ENCODE data around the gene OR4D2. TPM values are rescaled to one million over a fixed set of nuclear protein-coding genes. Genes with fewer than 3 reads are reported as not detected.

The OR4D2 gene
- total RNA-seq = not detected

DNA sequence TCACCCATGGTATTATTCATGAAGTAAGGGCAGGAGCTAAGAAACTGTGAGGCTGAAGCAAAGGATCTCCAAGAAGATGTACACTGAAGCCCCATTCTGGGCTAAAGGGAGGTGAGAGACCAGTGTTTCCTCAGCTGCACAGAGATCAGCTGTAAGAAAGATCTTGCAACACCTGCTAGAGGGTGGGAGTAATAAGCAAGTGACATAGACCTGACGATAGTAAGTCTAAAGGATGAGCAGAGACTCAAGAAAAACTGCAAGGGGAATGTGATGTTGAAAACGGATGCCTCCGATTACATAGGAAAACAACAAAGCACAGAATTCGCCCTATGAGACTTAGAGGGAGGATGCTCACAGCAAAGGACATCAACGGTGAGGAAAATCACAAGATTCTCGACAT, at the start of gene OR4D2:
Gene OR4D2 (plus strand): TSS at position 301 of the 400 bp plus-strand sequence. CDS start 2,674 bp downstream, outside the sequence.
- TF ChIP-seq, protein P1, sequence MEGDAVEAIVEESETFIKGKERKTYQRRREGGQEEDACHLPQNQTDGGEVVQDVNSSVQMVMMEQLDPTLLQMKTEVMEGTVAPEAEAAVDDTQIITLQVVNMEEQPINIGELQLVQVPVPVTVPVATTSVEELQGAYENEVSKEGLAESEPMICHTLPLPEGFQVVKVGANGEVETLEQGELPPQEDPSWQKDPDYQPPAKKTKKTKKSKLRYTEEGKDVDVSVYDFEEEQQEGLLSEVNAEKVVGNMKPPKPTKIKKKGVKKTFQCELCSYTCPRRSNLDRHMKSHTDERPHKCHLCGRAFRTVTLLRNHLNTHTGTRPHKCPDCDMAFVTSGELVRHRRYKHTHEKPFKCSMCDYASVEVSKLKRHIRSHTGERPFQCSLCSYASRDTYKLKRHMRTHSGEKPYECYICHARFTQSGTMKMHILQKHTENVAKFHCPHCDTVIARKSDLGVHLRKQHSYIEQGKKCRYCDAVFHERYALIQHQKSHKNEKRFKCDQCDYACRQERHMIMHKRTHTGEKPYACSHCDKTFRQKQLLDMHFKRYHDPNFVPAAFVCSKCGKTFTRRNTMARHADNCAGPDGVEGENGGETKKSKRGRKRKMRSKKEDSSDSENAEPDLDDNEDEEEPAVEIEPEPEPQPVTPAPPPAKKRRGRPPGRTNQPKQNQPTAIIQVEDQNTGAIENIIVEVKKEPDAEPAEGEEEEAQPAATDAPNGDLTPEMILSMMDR (IDR thresholded peaks at IDR 0.05) = no peak
- Histone ChIP-seq H3K9me3 (no peaks in the 10 kb centered on the region), H3K27me3 (replicated peaks; ENCODE audit: insufficient read depth) (peaks cover 3% of the 10 kb centered on the region), H3K4me1 (ENCODE audit: control insufficient read depth in 1 of 2, low read depth in 2 of 2) (no peaks in the 10 kb centered on the region), H3K27ac (no peak within 1 kb of the TSS), H3K36me3 (no peaks in the 10 kb centered on the region), H3K4me3 (no peak within 1 kb of the TSS)
- no peak for DNase-seq (ENCODE audit: low spot score)
- ATAC-seq (ENCODE audit: insufficient number of reproducible peaks, low FRiP score, low read depth) = no peak

DNA sequence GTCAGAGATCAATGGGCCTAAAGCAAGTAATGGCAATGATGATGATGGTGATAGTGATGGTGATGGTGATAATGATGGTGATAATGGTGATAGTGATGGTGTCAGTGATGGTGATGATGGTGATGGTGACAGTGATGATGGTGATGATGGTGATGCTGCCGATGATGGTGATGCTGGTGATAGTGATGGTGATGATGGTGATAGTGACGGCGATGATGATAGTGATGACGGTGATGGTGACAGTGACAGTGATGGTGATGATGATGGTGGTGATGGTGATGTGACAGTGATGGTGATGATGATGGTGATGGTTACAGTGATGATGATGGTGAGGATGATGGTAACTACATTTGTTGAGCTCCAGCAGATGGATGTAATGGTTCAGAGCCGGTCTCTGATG, 49.4 kb upstream of the OR4D2 start:
- ATAC-seq (ENCODE audit: insufficient number of reproducible peaks, low FRiP score, low read depth) = no peak
- H3K9me3 ChIP-seq = no peaks in the 10 kb centered on the region

DNA sequence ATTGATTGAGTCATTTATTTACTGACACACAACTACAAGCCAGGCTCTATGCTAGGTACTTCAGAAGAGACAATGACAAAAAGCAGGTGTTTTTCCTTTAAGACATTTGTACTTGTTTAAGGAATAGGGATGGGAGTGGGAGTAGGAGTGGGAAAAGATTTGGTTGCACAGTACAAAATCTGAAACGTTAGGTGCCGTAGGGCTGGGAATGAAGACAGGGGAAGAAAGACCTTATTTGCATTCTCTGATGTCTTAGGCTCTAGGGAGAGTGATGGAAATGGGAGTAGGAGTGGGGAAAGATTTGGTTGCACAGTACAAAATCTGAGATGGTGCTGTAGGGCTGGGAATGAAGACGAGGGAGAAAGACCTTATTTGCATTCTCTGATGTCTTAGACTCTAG, 47.3 kb upstream of the OR4D2 start:
- Histone ChIP-seq H3K4me3 (no peak overlapping the region), H3K27me3 (replicated peaks; ENCODE audit: insufficient read depth) (no peaks in the 10 kb centered on the region), H3K27ac (no peak overlapping the region), H3K4me1 (ENCODE audit: control insufficient read depth in 1 of 2, low read depth in 2 of 2) (no peaks in the 10 kb centered on the region), H3K36me3 (no peaks in the 10 kb centered on the region), H3K9me3 (no peaks in the 10 kb centered on the region)
- ATAC-seq (ENCODE audit: insufficient number of reproducible peaks, low FRiP score, low read depth) (no peak), DNase-seq (ENCODE audit: low spot score) (no peak)
- TF ChIP-seq, protein P1 (IDR thresholded peaks at IDR 0.05) = no peak

More for the DNA sequence above, 49.4 kb upstream of the OR4D2 start:
- TF ChIP-seq, protein P1 (IDR thresholded peaks at IDR 0.05) = no peak
- H3K4me3 ChIP-seq = no peak overlapping the region
- H3K4me1 ChIP-seq (ENCODE audit: control insufficient read depth in 1 of 2, low read depth in 2 of 2) = no peaks in the 10 kb centered on the region
- no peaks in the 10 kb centered on the region for H3K27me3 ChIP-seq (replicated peaks; ENCODE audit: insufficient read depth)
- no peaks in the 10 kb centered on the region for H3K36me3 ChIP-seq
- no peak for DNase-seq (ENCODE audit: low spot score)
- H3K27ac ChIP-seq = no peak overlapping the region

DNA sequence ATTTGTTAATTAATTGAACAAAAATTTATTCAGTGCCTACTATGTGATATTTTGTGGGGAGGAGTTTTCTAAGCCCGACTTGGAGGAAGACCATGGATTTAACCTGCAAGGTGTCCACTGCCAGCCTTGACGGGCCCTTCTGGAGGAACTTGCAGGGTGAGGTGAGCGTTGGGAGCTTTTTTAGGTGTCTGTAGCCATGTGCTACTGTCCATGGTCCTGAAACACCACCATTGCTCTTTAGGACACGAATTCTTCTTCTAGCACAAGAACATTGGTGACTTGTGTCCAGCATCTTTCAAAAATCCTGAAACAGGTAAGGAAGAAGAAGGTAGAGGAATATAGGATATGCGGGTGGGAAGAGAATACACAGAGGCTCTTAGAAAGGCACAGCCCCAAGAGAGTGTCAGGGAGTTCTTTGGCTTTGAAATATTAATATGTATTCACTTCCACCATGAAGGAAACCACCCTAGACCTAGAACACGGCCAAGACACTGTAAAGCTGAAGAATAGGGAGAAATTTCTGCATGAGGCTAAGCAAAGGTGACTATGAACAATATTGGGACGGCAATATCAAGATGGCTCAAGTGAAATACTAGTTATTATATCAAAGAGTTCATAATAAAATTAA, 46.5 kb upstream of the OR4D2 start:
- H3K36me3 ChIP-seq = no peaks in the 10 kb centered on the region
- no peak for DNase-seq (ENCODE audit: low spot score)
- ATAC-seq (ENCODE audit: insufficient number of reproducible peaks, low FRiP score, low read depth) = no peak
- no peaks in the 10 kb centered on the region for H3K9me3 ChIP-seq
- no peaks in the 10 kb centered on the region for H3K4me1 ChIP-seq (ENCODE audit: control insufficient read depth in 1 of 2, low read depth in 2 of 2)
- no peaks in the 10 kb centered on the region for H3K27me3 ChIP-seq (replicated peaks; ENCODE audit: insufficient read depth)
- TF ChIP-seq, protein P1 (IDR thresholded peaks at IDR 0.05) = no peak
- H3K4me3 ChIP-seq = no peak overlapping the region
- H3K27ac ChIP-seq = no peak overlapping the region

DNA sequence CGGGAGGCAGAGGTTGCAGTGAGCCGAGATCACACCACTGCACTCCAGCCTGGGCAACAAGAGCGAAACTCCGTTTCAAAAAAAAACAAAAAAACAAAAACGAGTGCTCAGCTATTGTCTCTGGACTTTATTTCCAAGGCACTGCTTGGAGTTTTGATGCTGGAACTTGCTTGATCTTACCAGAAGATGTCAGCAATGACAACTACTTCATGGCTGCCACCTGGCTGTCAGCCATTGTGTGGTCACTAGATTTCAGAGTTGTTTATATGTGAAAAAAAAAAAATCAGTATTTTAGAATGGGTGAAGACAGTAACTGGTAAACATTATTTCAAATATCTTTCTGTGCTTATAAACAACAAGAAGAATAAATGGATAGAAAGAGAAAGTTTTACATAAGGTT, 44.9 kb upstream of the OR4D2 start:
- Histone ChIP-seq H3K9me3 (no peaks in the 10 kb centered on the region), H3K4me3 (no peak overlapping the region), H3K4me1 (ENCODE audit: control insufficient read depth in 1 of 2, low read depth in 2 of 2) (no peaks in the 10 kb centered on the region), H3K27me3 (replicated peaks; ENCODE audit: insufficient read depth) (no peaks in the 10 kb centered on the region), H3K36me3 (no peaks in the 10 kb centered on the region), H3K27ac (no peak overlapping the region)
- DNase-seq (ENCODE audit: low spot score) (no peak), ATAC-seq (ENCODE audit: insufficient number of reproducible peaks, low FRiP score, low read depth) (no peak)
- TF ChIP-seq, protein P1 (IDR thresholded peaks at IDR 0.05) = no peak
